Upper lobe of left lung (tissue), 6 donors: Measurements from ENCODE around the gene REN. TPM values are rescaled to one million over a fixed set of nuclear protein-coding genes. Genes with fewer than 3 reads are reported as not detected.

Experiments
- ATAC-seq, 2 donors: fragments of 200-7000 bp; cut with Tn5 transposase; one replicate each; pipeline ENCODE4 v1.9.1; 2022; ENCODE audit warnings: mild to moderate bottlenecking in 2 of 2, moderate library complexity in 2 of 2; ENCODE audit not compliant: low FRiP score in 2 of 2
- DNase-seq, 2 donors: peaks; one replicate each; pipeline ENCODE4 v3.0.0-alpha.2; 2019 to 2020
- H3K27ac ChIP-seq, 4 donors: fragments of 200-600 bp; sonication (generic); one replicate each; pipeline ENCODE4 v1.5.1; 2016 to 2019
- H3K27me3 ChIP-seq, 4 donors: fragments of 200-600 bp; sonication (generic); one replicate each; pipeline ENCODE4 v1.5.1; 2017 to 2019
- H3K36me3 ChIP-seq, 4 donors: fragments of 200-600 bp; sonication (generic); one replicate each; pipeline ENCODE4 v1.5.1; 2016 to 2019
- H3K4me1 ChIP-seq, 4 donors: fragments of 200-600 bp; sonication (generic); one replicate each; pipeline ENCODE4 v1.5.1; 2018 to 2019
- H3K4me3 ChIP-seq, 4 donors: fragments of 200-600 bp; sonication (generic); one replicate each; pipeline ENCODE4 v1.5.1; 2017 to 2019; ENCODE audit warnings: mild to moderate bottlenecking in 2 of 4, moderate library complexity in 1 of 4
- H3K9me3 ChIP-seq, 4 donors: fragments of 200-600 bp; sonication (generic); one replicate each; pipeline ENCODE4 v1.5.1; 2018 to 2019
- EP300 ChIP-seq, 4 donors: sonication (generic); formaldehyde crosslinking; IDR thresholded peaks; one replicate each; pipeline ENCODE4 v1.5.1; 2017; ENCODE audit warnings: antibody characterized with exemption in 4 of 4, control low read depth in 2 of 4
- POLR2A ChIP-seq, 4 donors: fragments of 450-650 bp; IDR thresholded peaks; one replicate each; pipeline ENCODE4 v1.5.1; 2016 to 2017; ENCODE audit warnings: antibody characterized with exemption in 4 of 4, mild to moderate bottlenecking in 2 of 4
- POLR2AphosphoS5 ChIP-seq, 2 donors: sonication (generic); formaldehyde crosslinking; IDR thresholded peaks; one replicate each; pipeline ENCODE4 v1.5.1; 2017; ENCODE audit warnings: antibody characterized with exemption in 2 of 2
- WGBS, 2 donors: methylation state at CpG; one replicate each; pipeline ENCODE4 v1.1.5; 2017 to 2018; 5-methylcytosine and 5-hydroxymethylcytosine counted together
- total RNA-seq, 6 donors: library from RNA; depleted of rRNA in 4 of 6; stranded (reverse); fragments of >200 nt in 4 of 6; gene quantifications; one replicate each; pipeline versions ENCODE4 v1.1.0 to v1.2.1, GENCODE V29; 2016 to 2021
- TF ChIP-seq, protein P1 (sequence below), 6 experiments: fragments of 450-650 bp in 4 of 6; fragments of 200-600 bp in 2 of 6; sonication (generic) in 2 of 6; IDR thresholded peaks; one replicate each; pipeline ENCODE4 v1.5.1; 2016 to 2019; ENCODE audit warnings: antibody characterized with exemption in 6 of 6
- donor health status: DM: no; HTN: no; CAD: no; lungs with moderate emphysema.
- donor health status: DM: no; HTN: yes; CAD: no; lungs with severe emphysema.

Gene REN
- total RNA-seq, 6 donors from 2014 or later, result 0.64 to 0.76 (median 0.66) TPM; not detected in 3

DNA sequence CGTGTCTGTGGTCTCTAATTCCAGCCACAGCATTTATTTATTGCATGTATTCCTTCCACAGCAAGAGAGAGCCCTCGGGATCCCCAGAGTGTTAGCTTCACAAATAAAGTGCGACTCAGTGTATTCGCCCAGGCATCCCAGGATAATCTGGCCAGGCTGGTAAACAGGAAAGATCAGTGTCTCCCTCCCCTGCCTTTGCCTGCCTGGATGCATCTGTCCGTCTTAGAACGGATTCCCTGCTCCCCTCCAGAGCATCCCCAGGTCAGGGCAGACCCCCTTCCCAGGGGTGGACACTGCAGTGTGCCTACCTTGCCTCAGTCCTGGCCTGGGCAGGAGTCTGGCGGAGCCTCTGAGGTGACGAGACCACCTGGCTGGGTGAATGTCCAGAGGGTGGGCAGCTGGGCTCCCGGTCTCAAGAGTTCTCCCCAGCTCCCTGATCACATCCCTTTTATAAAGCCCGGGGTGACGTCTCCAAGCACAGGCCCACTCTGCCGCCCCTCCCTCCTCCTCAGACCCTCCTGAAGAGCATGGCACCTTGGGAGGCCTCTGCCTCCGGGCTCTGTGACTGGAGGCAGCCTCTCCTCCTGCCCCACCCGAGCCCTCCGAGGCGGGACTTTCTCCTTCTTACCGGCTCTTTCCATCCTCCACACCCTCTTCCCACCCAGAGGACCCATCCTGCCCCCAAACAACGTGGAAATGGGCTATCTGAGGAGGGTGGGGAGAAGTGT, 30.1 kb upstream of the REN start, which contains the start of gene KISS1:
KISS1 (minus strand) TSS at position 424 of the 728 bp plus-strand sequence. CDS start 3,615 bp downstream, outside the sequence.
- 37 to 53% methylated on average over 10 to 18 of the region's 18 CpGs for WGBS, 2 donors
- no peak for TF ChIP-seq POLR2AphosphoS5 (IDR thresholded peaks at IDR 0.05)
- no peak for TF ChIP-seq EP300 (IDR thresholded peaks at IDR 0.05)
- TF ChIP-seq, protein P1, sequence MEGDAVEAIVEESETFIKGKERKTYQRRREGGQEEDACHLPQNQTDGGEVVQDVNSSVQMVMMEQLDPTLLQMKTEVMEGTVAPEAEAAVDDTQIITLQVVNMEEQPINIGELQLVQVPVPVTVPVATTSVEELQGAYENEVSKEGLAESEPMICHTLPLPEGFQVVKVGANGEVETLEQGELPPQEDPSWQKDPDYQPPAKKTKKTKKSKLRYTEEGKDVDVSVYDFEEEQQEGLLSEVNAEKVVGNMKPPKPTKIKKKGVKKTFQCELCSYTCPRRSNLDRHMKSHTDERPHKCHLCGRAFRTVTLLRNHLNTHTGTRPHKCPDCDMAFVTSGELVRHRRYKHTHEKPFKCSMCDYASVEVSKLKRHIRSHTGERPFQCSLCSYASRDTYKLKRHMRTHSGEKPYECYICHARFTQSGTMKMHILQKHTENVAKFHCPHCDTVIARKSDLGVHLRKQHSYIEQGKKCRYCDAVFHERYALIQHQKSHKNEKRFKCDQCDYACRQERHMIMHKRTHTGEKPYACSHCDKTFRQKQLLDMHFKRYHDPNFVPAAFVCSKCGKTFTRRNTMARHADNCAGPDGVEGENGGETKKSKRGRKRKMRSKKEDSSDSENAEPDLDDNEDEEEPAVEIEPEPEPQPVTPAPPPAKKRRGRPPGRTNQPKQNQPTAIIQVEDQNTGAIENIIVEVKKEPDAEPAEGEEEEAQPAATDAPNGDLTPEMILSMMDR (IDR thresholded peaks at IDR 0.05), result no peak
- TF ChIP-seq POLR2A (IDR thresholded peaks at IDR 0.05), result no peak
- DNase-seq (peak in 1 of 2 donors; percentile 29), ATAC-seq (no peak)
- Histone ChIP-seq H3K27me3 (no peaks in the 10 kb centered on the region), H3K9me3 (no peaks in the 10 kb centered on the region), H3K27ac (no peak within 1 kb of the TSS), H3K4me3 (no peak within 1 kb of the TSS), H3K4me1 (no peaks in the 10 kb centered on the region), H3K36me3 (no peaks in the 10 kb centered on the region)

DNA sequence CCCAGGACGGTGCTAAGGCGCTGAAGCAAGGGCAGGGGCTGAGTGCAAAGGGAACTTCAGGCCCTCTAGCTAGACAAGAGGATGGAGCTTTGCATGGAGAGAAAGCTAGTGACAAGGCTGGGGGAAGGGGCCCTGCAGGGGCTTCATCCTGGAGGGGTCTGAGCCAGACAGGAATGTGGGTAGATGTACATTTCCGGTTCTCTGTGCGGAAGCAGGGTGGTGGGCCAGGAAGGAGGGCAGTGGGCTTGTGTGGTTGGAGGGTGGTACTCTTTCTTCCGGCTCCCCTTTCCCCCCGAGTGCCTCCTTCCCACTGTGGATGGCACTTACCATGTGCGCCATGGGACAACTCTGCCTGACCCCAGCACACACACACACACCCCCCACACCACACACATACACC, 28.6 kb upstream of the REN start:
- ATAC-seq, result no peak
- H3K27me3 ChIP-seq, result peaks cover 0 to 4% (median 0%) of the 10 kb centered on the region in 4 donors
- H3K4me1 ChIP-seq, result peaks cover 0 to 11% (median 3%) of the 10 kb centered on the region in 4 donors
- H3K9me3 ChIP-seq, result no peaks in the 10 kb centered on the region
- 37 to 55% methylated on average over 6 to 7 of the region's 7 CpGs for WGBS, 2 donors
- TF ChIP-seq POLR2AphosphoS5 (IDR thresholded peaks at IDR 0.05) (no peak), POLR2A (IDR thresholded peaks at IDR 0.05) (no peak), EP300 (IDR thresholded peaks at IDR 0.05) (no peak)
- TF ChIP-seq, protein P1 (IDR thresholded peaks at IDR 0.05), result no peak
- DNase-seq, result no peak
- no peaks in the 10 kb centered on the region for H3K36me3 ChIP-seq
- no peak overlapping the region for H3K27ac ChIP-seq
- no peak overlapping the region for H3K4me3 ChIP-seq

DNA sequence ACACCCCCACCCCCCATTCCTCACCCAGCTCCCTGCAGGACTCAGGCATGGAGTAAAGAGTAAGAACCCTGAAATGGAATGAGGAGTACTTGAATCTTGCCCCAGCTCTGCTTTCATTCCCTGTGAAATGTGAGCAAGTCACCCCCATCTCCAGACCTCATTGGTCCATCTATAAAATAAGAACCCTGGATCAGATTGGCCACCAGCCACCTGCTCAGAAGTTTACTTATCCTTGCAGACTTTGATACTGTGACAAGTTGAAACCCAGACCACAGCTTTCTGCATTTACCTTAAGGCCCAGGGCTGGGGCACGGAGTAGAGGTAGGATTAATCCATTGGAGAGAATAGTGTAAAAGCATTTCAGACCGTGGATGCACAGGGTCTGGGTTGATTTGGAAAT, 27.9 kb upstream of the REN start:
- no peaks in the 10 kb centered on the region for H3K9me3 ChIP-seq
- DNase-seq, result no peak
- no peak overlapping the region for H3K4me3 ChIP-seq
- 74 to 100% methylated on average over 2 of the region's 2 CpGs for WGBS, 2 donors
- TF ChIP-seq, protein P1 (IDR thresholded peaks at IDR 0.05), result no peak
- TF ChIP-seq EP300 (IDR thresholded peaks at IDR 0.05) (no peak), POLR2AphosphoS5 (IDR thresholded peaks at IDR 0.05) (no peak), POLR2A (IDR thresholded peaks at IDR 0.05) (no peak)
- H3K4me1 ChIP-seq, result peaks cover 0 to 12% (median 3%) of the 10 kb centered on the region in 4 donors
- no peak for ATAC-seq
- peaks cover 0 to 6% (median 0%) of the 10 kb centered on the region in 4 donors for H3K27me3 ChIP-seq
- H3K27ac ChIP-seq, result no peak overlapping the region
- H3K36me3 ChIP-seq, result no peaks in the 10 kb centered on the region

DNA sequence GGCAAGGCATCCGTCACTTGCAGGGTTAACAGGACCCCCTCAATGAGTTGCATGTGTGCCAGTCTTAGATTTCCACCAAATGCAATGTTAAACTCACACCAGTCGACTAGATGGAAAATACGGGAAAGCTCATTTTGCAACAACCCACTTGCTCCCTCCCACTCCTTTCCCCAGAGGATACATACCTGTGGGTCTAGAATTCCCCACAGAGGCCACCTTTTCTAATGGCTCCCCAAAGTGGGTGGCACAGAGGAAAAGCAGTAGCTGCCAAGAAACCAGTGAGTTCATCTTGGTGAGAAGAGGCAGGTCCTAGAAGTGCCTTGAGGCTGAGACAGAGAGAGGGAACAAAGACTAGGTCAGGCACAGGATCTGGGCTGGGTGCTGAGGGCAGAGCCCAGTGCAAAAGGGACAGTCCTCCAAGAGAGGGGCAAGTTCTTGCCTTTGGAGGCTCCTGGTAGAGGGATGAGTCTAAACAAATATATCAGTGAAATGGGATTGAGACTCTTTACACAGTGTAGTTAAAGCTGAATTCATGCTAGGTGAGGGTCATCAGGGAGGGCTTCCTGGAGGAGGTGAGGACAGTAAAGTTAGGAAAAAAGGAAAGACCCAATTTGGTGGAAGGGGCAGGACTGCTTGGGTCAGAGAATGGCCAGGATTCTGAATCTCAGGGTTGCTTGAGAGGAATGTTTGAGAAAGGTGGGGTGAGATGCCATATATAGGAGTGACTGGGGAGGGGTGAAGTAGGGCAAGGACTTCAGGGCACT, 26.6 kb upstream of the REN start:
- Histone ChIP-seq H3K4me1 (peaks cover 0 to 12% (median 3%) of the 10 kb centered on the region in 4 donors), H3K27ac (no peak overlapping the region), H3K27me3 (peaks cover 0 to 6% (median 0%) of the 10 kb centered on the region in 4 donors), H3K9me3 (no peaks in the 10 kb centered on the region), H3K36me3 (no peaks in the 10 kb centered on the region), H3K4me3 (no peak overlapping the region)
- TF ChIP-seq, protein P1 (IDR thresholded peaks at IDR 0.05), result no peak
- TF ChIP-seq EP300 (IDR thresholded peaks at IDR 0.05), result no peak
- no peak for ATAC-seq
- DNase-seq, result peak in 1 of 2 donors; percentile 24
- WGBS, 2 donors, result 63 to 69% methylated on average over 3 of the region's 3 CpGs
